SK-MEL-5 (cell line): Measurements from ENCODE around the gene NACAD. TPM values are rescaled to one million over a fixed set of nuclear protein-coding genes. Genes with fewer than 3 reads are reported as not detected.

Experiments
- DNase-seq: peaks from one replicate; pipeline ENCODE4 v3.0.0-alpha.2; 2016; ENCODE audit warnings: low read depth, low spot score
- in situ Hi-C: cut with HindIII; loops from 2 replicates; pipeline ENCODE4 v1.10.0; 2016; ENCODE audit warnings: low sequenced_read_pairs, high pct_unique_total_duplicates, low pct_unique_long_range_greater_than_20kb
- total RNA-seq: library from RNA; depleted of rRNA; stranded (reverse); fragments of >200 nt; shearing (Covaris generic); gene quantifications from 2 replicates; pipeline ENCODE4 v1.2.3, GENCODE V29; 2014

Gene NACAD
- total RNA-seq, 1 experiment from 2014 or later, result 0.05 TPM

DNA sequence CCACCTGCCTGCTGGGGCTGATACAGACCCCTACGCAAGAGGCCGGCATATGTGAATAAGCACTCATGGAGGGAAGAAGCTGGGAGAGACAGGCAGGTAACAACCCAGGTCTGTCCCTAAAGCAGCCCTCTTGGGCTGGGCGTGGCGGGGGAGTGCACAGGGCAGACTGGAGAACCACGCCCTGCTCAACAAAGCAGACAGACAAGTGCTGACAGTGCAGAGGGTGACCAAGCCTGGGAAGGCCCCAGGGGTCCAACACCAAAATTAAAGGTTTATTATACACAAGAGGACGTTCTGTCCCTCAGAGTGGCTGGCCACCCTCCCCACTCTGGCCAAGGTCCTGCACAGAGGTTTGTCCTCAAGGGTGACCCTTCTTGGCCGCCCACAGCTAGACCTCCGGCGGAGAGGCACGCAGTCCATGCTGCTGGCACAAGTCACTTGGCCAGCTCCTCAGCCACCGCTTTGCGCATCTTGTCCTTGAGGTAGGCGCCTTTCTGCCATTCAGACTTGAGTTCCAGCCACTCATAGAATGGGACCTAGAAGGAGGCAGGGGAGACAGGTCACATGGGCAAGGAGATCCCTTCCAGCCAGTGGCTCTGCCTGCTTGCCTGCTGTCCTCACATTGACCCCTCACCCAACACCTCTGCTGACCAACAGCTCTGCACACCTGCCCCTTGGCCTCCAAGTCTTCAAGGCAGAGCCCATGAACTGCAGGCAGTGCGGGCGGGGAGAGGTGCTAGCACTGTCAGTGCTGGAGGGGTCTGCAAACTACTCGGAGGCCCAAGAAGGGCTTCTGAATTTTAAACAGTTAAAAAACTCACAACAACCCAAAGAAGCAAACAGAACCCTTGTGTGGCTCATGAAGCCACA lies 11.4 kb upstream of the NACAD start:
- in situ Hi-C loops, result no loop called here
- no peak for DNase-seq

- no peak for DNase-seq
- in situ Hi-C loops, result no loop called here
Measured at GRCh38 chr7:45098983-45099839, 10.4 kb upstream of the NACAD start.

GRCh38 chr7:45092931-45093235 lies 4.1 kb upstream of the NACAD start:
- in situ Hi-C loops, result no loop called here
- DNase-seq, result no peak

DNA sequence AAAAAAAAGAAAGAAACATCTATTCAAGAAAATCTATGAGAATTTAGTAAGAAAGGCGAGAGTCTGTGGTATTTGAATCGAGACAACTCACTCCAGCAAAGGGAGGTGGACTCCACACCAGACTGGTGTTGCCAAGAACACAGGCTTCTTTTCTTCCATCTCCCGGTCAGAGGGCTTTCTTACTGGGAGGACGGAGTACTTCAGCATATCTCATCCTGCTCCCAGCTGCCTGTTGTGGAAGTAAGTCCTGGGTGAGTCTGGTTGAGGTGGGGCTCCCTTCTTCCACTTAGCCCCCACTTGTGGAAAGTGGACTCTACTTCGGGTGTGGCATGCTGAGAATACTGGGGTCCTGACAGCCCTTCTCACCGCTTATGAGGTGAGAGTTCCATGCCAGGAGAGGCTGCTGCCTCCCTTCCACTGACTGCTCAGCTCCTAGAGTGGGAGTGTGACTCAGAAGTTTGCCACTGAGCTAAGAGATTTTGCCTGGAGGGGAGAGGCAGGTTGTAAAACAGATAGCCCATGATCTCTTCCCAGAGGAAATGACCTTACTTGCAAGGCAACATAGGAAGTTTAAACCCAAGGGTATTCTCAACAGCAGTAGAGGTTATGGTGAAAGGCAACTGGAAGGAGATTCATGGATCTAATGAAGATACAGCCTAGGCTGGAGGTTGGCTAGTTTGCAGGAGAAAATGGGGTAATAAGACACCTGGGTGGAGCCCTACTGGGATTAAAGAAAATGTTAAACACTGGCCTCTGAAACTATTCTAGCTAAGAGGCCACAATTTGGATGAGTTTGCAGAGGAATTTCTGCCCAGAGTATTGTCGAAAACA lies 3.5 kb upstream of the NACAD start:
- in situ Hi-C loops, result no loop called here
- DNase-seq, result peak; percentile 89

DNA sequence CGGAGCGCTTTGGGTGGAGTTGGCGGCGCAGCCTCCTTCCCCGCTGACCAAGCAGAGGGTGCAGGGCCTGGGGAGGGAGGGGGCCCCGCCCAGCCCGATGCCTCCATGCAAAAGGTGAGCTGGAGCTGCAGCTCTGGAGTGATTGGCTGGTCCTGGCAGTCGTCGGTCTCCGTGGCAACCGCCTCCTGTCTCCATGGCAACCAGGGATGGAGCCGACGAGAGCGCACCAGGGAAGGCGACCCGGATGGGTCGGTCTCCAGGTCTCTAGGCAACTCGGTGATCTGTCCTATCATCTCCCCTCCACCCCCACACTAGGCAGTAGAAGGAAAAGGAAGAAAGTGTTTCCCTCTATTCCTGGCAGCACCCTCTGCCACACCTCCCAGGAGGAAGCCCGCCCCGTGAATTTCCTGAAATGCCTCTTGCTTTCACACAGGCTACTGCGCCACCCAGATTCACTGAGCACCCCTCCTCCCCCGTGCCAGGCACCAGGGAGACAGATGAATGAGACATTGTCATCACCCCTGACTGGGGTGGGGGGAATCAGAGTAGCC lies 647 bp upstream of the NACAD start:
- in situ Hi-C loops, result no loop called here
- peak; percentile 52 for DNase-seq

- no peak for DNase-seq
Measured at GRCh38 chr7:45088146-45088701, 545 bp downstream of the NACAD start.

DNA sequence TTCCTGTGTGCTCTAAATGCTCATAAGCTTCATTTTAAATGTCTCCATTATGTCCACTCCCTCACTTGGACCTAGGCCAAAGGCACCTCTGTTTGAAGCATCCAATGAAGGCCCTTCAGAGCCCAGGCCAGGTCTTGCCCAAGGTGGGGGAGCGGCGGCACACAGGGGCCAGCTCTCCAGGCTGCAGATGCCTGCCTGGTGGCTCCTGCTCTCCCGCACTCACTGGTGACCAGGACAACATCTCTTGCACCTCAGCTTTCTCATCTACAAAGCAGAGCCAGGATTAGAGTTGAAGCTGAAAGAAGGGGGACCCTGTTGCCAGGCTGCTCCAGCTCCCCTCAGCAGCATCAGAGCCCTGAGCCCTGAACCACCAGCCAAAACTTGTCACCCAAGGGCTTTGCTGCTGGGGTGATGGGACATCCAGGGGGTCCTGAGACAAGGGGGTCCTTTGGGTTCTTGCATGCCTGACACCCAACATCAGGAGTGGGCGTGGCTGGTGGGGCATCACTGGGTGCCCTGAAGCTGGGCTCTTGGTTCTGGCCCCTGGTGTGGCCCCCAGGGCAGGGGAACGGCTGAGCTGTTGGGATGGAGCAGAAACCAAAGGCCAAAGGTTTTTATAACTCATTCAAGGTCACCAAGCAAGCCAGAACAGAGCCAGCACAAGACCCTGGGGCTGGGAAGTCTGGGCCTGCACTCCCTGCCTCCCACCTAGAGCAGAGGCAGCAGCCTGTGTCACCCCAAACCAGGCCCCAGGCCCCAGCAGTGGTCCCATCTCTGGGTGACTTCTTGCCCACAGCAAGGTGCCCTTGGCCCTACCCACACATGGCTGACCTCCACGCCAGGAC lies 1.2 kb downstream of the NACAD start:
- in situ Hi-C loops, result no loop called here
- DNase-seq, result no peak

More at GRCh38 chr7:45088146-45088701, 545 bp downstream of the NACAD start:
- in situ Hi-C loops, result no loop called here

DNA sequence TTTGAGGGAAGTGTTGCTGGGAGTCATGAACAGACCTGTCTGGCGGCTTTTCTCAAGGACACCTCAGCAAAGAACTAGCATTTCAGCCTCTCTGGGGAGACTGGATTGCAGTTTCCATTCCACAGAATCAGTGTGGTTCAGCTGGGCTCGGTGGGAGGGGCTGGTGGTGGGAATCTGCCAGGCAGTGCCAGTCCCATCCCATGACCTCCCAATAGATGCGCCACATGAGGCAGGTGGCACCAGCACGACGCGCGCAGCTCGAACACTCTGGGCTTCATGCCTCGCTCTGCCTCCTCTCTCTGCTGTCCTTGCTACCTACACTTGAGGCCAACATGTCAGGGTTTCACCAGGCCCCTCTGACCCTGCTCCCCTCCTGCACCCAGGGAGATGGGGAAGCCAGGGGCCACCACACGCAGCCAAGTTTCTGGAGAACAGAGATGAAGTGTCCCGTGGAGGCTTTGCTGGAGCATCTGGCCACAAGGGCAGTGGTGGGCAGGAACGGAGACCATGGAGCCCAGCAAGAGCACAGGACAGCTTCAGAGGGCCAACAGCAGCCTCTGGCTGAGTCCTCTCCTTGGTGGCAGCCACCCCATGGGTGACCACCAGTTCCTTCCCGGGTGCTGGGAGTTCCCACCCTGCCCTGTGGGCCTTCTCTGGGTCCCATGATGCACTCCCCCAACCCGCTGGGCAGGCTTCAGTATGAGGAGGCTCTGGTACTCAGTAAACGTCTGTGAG lies 2.3 kb downstream of the NACAD start:
- no peak for DNase-seq
- in situ Hi-C loops, result no loop called here

GRCh38 chr7:45085619-45086200 lies 3.1 kb downstream of the NACAD start:
- in situ Hi-C loops, result no loop called here
- no peak for DNase-seq

GRCh38 chr7:45084901-45085618 lies 3.7 kb downstream of the NACAD start:
- in situ Hi-C loops, result no loop called here
- DNase-seq, result no peak

DNA sequence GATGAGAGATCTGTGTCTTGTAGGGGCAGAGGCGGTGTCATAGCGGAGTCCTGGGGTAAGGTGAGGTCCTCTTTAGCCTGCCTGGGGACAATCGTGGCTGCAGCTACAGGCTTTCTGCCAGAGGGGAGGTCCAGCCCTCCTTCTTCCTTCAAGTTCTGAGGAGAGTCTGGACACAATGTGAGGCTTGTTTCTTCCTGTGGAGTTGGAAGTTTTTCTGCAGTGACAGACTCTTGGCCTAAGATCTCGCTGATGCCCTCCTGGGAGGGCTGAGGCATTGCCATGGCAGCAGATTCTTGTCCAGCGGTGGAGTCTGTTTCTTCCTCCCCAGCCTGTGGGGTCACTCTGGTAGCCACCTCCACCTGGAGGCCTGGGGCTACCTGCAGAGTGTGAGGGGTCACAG lies 4.4 kb downstream of the NACAD start:
- peak; percentile 50 for DNase-seq
- in situ Hi-C loops, result no loop called here

DNA sequence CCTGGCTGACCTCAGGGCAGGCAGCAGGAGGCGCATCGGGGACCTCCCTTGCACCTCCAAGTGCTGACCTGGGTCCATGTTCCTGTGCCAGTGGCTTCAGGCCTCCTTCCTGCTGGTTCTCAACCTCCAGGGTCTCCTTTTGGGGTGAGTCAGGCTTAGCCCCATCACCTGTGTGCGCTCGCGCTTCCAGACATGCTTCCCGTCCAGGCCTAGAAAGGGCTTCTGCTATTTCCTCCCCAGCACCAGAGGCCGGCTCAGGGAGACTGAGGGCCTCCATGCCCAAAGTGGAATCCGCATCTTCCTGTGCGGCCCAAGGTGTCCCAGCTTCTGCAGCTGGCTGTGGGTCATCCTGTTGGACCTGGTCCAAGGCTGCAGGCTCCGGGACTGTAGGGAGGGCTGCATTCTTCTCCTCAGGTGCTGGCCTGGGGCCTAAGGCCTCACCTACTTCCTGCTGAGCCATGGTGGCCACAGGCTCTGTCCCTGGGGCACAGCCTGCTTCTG lies 5.9 kb downstream of the NACAD start:
- in situ Hi-C loops, result no loop called here
- DNase-seq, result no peak

DNA sequence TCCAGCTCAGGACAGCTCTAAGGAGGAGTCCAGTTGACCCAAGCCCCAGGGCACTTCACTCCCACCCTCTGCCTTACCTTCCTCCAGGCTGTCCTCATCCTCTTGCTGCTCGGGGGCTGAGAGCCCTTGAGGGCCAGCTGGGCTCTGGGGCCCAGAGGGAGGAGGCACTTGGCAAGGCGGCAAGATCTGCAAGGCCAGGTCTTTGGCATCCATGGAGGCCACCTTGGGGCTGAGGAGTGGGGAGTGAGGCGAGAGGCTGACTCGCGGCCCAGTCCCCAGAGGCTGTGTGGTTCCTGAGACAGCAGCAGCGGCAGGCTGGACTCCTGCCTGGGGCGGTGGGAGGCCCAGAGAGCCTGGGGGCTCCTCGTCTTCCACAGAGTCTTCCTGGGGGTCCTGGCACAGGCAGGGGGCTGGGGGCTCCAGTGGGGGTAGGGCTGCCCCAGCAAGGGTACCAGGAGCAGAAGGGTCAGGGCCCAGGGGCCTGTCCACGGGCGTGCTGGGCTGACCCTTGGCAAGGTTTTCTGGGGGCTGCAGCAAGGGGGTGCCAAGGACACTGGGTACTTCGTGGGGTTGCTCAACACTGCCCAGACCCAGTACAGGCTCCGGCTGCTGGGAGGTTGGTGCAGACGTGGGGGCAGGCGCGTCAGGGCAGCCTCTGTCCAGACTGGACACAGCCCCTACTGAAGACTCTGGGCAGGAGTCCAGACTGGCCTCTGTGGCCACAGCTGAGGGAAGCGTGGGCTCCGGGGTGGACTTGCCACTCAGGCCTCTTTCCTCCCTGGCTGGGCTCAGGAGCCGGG lies 6.5 kb downstream of the NACAD start:
- DNase-seq, result no peak
- in situ Hi-C loops, result no loop called here

- in situ Hi-C loops, result no loop called here
- DNase-seq, result no peak
Measured at GRCh38 chr7:45081670-45081974, 7.1 kb downstream of the NACAD start.
